Stimulated activated CD4-positive, alpha-beta T cell treated with anti-CD3 and anti-CD28 coated beads, Interleukin-1b, Interleukin-23, amount 100 ng/mL, for 1 hour (primary cell): ENCODE data around the gene CPSF4.
A peak's percentile ranks its signal among the peaks of the same experiment; 100 is the strongest.
"Not testable (repeated sequence)": the region's sequence is repeated elsewhere in the genome, so short reads cannot be mapped to it uniquely, and the experiment has no call there.

ENCODE experiments used
- DNase-seq, 2 donors: peaks; one replicate each; pipeline ENCODE4 v3.0.0-alpha.2; 2020; ENCODE audit warnings: low read depth in 2 of 2

Gene CPSF4

DNA sequence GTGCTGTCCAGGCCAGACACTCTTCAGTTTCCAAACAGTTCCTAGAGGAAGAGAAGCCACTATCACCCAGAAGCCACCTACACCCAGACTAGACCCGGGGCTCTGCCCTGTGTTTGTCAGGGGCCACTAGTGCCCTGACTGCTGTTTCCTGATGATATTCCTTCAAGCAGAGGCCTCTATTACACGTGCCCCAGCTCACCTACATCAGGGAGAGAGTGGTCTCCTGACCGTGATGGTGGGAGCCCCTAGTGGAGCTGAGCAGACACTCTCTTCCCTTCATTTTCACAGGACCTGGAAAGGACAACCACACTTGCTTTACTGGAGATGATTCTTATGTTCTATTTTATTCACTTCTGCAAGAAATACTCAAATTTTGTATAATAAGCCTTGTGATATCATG is 52.1 kb downstream of the CPSF4 start:
- DNase-seq: no peak

DNA sequence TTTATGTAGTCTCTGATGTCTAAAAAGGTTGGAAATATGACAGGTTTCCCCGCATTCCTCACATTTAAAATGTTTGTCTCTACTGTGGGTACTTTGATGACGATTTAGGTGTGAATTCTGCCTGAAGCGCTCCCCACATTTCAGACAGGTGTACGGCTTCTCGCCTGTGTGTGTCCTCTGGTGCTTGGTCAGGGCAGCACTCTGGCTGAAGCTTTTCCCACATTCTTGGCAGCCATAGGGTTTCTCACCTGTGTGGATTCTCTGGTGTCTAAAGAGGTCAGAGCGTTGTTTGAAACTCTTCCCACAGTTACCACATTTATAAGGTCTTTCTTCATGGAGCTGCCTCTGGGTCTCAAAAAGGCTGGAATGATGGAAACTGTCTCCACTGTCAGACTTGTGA is 55.1 kb downstream of the CPSF4 start:
- DNase-seq: no peak

DNA sequence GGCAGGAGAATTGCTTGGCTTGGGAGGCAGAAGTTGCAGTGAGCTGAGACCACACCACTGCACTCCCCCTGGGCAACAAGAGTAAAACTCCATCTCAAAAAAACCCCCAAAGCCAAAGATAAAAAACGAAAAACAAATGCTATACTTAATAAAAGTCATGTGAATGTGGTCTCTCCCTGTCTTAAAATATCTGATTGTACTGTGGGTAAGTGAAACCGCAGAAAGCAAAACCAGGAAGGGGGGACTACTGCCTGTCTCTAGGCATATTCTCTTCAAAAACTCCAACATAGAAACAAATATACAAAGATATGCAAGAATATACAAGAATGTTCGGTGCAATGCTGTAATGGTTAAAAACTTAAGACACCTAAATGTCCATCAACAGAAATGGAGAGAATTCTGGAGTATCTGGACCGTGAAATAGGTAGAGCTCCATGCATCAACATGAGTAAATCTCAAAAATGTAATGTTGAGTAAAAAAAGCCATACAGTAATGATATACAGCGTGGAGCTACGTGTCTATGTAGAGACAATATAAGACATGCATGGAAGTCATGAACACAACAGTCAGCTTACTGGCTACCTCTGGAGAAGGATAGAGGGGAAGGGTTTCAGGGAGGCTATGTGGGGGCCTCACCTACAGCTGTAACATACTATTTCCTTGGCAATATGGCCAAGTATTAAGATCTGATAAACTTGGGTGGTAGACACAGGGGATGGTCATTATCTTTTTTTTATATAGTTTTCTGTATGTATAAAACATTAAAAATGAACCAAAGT is 59.2 kb downstream of the CPSF4 start:
- no peak for DNase-seq

DNA sequence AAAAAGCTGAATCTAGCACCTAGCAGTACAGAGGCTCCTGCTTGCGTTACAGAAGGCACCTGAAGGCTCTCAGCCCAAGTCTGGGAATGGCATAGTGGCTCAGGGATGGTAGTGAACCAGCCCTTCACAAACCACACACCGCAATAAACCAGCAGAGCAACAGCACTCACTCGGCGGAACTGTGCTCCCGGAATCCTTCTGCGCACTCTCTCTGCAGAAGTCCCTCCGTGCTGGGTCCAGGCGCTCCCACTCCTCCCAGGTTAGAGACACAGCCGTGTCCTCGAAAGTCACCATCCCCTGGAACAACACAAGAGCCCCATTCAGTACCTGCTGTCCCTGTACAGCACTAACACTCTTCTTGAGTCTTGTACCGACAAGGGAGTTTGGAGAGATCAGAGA is 59.8 kb downstream of the CPSF4 start:
- no peak for DNase-seq

DNA sequence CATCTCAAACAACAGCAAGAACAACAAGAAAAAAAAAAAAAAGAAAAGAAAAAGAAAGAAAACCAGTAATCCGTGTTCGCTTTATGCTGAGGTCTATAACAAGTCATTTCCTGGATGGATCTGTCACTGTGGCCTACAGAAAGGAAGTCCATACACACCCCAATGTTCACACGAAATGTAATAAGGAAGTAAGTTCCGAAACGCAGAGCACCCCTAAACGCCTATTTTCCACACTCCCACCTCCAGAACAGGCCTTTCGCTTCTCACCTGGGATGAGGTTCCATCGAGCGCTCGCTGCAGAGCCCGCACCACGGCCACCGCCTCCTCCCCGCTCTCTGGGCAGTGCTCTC is 60.6 kb downstream of the CPSF4 start:
- DNase-seq: no peak

DNA sequence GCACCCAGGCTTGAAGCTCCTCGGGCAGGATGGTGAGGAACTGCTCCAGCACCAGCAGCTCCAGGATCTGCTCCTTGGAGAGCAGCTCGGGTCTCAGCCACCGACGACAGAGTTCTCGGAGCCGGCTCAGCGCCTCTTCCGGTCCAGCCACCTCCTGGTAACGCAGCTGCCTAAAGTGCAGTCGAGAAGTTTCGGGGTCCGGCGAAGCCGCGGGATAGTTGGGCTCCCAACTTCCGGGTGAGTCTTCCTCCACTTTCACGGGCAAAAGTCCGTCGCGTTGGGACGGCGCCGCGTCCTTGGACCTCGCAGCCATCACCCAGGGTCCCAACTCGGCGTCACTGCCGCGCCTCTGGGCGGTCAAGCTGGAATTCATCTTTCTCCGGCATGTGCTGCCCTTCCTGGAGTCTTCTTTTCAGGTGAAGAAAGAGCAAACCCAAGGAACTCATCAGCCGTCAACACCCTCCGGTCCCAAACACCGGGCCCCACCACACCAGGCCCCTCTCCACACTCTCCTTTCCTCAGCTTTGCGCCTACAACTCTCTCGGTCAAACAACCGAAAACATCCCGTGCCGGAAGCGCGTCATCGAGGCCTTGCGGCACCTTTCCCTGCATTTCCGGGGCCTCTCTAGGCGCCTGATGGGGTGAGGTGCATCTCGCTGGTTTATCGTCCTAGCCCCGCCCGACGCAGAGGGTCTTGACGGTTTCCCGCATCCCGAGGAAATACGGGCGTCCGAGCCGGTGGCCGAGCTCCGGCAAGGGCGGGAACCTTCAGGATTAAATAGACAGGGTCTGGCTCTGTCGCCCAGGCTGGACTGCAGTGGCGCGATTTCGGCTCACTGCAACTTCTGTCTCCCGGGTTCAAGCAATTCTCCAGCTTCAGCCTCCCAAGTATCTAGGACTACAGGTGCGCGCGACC is 61.2 kb downstream of the CPSF4 start, which contains the start of gene ZNF394:
Gene ZNF394, minus strand, starts transcription at position 561 of the 916 bp plus-strand sequence. Its CDS starts 188 bp downstream, at position 373.
- DNase-seq: peak; percentile 69 to 70

DNA sequence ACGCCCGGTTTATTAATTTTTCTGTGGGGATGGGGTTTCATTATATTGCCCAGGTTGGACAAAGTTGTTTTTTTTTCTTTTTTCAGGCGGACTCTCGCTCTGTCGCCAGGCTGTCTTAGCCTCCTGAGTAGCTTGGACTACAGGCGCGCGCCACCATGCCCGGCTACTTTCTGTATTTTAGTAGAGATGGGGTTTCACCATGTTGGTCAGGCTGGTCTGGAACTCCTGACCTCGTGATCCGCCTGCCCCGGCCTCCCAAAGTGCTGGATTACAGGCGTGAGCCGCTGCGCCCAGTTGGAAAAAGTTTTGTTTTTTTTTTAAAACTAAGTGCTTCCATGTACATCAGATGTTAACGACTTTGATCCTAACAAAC is 61.9 kb downstream of the CPSF4 start:
- no peak for DNase-seq

DNA sequence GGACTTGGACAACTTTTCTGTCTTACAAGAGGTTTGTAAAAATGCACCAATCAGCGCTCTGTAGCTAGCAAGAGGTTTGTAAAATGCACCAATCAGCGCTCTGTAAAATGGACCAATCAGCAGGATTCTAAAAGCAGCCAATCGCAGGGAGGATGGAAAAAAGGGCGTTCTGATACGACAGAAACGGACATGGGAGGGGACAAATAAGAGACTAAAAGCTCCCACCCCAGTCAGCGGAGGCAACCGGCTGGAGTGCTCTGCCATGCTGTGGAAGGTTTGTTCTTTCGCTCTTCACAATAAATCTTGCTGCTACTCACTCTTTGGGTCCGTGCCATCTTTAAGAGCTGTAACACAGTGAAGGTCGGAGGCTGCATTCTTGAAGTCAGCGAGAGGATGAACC is 62.5 kb downstream of the CPSF4 start:
- not testable (repeated sequence) for DNase-seq

DNA sequence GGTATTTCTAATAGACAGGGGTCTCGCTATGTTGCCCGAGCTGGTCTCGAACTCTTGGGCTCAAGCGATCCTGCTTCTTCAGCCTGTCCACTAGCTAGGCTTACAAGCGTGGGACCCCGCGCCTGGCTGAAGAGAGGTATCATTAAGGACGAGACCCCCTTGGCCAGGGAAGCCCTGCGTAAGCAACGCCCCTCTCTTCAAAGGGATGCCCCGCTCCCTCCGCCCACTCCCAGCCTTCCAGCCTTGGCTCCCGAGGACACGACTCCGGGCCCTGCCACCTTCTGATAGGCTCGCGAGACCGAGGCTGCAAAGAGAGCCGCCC is 65.5 kb downstream of the CPSF4 start:
- no peak for DNase-seq

DNA sequence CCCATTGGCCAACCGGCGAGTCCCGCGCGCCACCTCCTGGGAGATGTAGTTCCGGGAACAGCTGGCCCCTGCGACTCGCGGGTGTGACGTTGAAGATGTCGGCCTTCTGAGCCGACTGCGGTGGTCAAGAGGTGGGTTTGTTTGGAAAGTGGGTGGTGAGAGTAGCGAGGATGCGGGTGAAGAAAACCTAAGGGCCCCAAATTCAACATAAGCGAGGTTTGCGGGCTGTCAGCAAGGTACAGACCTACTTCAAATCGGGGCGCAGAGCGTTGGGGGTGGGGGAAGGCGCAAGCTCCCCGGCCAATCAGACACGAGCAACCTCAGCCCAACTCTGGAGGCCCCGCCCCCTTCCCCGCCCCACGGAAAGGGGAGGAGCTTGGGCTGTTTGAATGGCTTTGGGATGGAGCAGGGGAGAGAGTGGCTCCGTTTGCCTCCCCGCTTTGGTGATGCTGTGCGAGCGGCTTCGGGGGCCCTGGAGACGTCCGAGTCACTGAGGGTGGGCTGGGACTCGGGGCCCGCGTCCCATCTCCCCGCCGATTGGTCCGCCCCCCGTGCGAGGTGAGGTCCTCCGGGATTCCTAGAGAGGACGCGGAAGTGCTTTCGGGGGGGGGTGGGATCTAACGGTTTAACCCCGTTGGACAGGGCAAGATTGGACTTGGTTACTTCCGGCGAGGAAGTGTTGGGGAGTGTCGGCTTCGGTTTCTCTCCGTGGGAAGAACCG is 66.0 kb downstream of the CPSF4 start, which contains the start of gene ZKSCAN5:
Gene ZKSCAN5, plus strand, starts transcription at position 60 of the 721 bp plus-strand sequence. CDS start 1,383 bp downstream, outside the sequence.
- DNase-seq: peak; percentile 95 to 98

DNA sequence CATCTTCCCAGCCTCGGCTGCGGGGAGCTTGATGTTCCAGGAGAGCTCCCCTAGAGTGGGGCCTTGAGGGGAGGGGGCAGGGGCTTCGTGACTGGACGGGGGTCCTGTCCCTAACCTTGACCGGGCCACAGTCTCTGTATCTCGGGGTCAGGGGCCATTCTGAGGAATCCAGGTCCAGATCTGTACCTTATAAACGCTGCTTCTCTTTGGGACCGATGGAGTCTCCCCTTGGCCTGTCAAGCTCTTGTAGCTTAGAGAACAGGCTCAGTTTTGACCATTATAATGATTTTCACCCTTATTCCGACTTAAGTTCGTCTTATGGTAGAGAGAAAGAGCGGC is 66.5 kb downstream of the CPSF4 start:
- no peak for DNase-seq
